Nucleus accumbens (tissue), 56 donors: Measurements from ENCODE around the gene CCDC83.
"Not testable (repeated sequence)": the region's sequence is repeated elsewhere in the genome, so short reads cannot be mapped to it uniquely, and the experiment has no call there.

Source experiments
- DNase-seq, 56 donors: peaks; one replicate each; lab custom pipeline; 2025; lab: John Stamatoyannopoulos, UW

Gene CCDC83

DNA sequence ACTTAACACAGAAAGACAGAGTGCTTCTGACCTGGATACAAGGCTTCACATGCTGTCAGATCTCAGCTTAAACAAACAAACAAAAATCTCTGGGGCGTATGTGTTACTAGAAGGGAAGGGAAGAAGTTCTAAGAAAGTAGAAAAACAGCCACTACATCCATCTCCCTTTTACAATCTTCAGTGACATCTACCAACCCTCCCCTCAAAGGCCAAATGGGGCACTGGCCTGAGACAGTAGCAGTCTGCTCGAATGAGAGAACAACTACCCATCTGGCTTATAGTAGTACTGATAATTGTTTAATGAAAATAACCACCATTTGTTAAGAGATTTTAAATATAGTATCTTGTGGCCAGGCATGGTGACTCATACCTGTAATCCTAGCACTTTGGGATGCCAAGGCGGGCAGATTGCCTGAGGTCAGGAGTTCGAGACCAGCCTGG lies 29.4 kb downstream of the CCDC83 start:
- DNase-seq, result no peak

DNA sequence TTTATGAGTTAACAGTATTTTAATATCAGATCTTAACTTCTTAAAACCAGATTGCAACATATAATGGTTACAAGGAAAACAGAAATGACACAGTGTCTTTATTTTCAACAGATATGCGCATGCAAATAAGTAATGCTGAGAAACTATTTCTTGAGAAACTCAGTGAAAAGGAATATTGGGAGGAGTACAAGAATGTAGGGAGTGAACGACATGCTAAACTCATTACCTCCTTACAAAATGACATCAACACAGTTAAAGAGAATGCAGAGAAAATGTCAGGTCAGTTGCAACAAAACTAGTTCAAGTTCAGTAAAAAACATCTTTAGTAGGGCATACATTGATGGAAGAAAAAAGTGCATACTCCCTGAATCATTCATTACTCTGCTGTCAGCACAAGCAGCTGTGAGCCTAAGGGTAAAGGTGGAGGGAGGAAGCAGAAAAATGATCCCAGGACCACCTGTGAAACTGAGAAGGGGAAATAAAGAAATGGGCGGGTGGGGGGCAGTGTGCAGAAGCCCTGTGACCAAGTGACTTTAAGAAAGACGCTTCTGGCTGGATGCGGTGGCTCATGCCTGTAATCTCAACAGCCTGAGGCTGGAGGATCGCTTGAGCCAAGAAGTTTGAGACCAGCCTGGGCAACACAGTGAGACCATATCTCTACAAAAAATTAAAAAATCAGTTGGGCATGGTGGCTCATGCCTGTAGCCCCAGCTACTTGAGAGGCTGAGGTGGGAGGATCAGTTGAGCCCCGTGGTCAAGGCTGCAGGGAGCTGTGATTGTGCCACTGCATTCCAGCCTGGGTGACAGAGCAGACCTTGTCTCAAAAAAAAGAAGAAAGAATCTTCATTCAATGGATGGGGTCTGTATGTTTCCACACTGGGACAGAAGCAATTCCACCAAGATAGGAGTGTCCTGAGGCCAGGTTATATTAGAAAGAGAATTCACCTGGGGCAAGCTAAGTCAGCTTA lies 31.2 kb downstream of the CCDC83 start:
- DNase-seq, result no peak

DNA sequence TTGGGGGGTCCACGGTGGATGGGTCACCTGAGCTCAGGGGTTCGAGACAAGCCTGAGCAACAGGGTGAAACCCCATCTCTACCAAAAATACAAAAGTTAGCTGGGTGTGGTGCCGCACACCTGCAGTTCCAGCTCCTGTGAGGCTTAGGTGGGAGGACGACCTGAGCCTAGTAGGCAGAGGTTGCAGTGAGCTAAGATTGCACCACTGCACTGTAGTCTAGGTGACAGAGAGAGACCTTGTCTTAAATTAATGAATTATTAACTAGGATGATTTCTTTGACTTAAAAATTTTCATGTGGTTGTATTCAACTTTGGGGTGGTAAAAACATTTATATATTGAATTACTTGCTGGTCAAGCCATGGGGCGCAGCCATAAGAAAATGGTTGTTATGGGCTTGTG lies 33.9 kb downstream of the CCDC83 start:
- DNase-seq, result no peak

DNA sequence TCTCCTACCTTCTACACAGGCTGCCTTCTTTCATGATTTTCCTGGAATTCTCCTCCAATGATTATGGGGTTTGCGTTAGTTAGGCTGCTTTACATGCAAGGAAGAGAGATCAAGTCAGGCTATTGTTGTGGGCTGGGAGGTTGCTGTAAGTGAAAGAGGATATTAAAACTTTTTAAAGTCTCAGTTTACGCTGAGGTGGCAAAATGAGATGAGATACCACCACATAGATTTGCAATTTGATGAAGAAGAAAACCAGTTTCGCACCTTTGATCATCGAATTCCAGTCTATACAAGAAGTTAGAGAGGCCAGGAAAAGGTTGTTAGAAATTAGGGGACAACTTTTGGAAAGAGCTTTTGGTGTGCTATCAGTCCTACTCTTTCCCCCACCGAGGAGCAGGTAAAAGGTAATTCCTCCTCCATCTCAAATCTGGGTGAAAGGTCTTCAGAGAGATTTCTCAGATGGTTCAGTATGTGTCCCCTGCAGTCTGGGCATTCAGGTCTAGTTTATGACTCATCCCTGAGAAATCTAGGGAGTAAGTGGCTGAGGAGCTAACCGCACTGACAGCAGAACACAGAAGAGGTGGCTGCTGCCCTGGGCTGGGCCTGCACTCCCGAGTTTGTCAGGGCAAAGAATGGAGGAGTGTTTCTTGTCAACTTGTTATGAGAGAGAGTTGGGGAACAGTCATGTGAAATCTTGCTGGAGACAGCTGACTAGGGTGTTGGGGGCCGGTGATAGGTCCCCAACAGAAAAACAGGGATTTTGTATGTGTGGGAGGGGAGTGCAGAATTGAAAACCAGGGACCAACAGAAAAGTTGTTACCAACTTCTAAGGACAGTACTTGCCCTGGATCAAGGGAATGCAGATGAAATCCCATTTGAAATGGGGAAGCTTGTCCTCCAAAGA lies 34.7 kb downstream of the CCDC83 start:
- no peak for DNase-seq

DNA sequence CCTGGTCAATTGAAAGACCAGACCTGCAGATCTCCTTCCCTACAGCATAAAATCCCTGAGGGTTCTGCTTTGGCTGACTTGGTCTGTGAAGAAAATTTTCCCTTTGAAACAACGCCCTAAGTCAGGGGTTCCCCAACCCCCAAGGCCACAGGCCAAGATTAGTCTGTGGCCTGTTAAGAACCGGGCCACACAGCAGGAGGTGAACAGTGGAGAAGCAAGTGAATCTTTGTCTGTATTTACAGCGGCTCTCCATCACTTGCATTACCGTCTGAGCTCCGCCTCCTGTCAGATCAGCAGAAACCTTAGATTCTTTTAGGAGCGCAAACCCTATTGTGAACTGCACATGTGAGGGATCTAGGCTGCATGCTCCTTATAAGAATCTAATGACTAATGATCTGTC lies 38.2 kb downstream of the CCDC83 start:
- DNase-seq, result no peak

DNA sequence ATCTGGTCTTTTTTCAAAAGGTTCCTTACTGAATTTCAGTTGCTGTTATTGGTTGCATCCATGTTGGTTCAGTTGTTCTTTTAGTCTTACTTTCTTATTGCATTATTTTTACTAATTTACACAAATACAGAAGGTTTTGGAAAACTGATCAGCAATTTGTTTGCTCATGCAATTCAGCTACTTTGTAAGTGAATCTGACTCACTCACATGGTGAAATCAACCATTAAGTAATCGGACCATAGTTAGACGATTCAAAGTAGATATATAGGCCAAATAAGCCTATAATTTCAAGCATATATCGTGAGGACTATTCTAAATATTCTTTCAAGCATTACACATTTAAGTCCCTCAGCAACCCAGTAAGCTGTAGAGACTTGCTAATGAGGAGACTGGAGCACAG lies 41.7 kb downstream of the CCDC83 start:
- DNase-seq, result no peak

DNA sequence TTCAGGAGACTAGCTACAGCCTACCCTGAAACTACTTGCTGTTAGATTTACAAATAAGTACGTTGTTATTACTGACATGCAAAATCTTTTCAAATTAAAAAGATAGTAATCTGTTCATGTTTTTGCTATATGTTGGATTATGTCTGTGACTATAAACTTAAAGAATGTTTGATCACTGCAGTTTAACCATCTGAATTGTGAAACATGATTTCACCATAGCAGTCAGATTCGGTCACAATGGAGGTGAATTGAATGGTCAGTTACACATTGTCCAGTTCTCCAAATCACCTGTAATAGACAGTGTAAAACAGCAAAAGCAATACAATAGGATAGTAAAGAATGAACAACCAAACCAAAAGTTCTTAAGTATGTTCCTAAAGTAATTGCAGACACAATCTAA lies 43.3 kb downstream of the CCDC83 start:
- DNase-seq, result no peak

DNA sequence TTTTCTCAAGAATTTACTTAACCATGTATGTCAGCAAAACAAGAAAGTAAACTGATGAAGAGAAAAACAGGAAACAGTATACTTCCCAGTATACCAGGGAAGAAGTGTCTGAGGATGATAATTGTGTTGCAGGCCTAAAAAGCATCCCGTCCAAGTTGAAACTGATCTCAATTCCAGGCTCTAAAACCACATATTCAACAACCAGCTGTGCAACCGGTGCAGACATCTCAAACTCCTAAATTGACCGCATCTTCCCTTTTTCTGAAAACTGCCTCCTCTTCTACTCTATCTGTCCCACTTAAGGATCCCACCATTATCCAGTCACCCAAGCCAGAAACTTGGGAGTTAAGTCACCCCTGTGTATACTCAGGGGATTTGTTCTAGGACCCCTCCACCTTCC lies 47.2 kb downstream of the CCDC83 start:
- no peak for DNase-seq

DNA sequence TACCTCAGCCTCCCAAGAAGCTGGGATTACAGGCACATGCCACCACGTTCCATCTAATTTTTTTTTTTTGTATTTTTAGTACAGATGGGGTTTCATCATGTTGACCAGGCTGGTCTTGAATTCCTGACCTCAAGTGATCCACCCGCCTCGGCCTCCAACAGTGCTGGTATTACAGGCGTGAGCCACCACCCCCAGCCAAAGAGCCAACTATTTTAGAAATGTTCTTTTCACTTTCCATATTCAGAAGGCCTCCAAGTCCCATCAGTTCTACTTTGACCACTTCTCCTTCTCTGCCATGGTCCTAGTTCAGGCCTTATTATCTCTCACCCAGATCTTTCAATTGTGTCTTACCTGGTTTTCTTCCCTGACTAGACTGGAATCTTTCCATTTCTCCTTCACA lies 48.2 kb downstream of the CCDC83 start:
- no peak for DNase-seq

DNA sequence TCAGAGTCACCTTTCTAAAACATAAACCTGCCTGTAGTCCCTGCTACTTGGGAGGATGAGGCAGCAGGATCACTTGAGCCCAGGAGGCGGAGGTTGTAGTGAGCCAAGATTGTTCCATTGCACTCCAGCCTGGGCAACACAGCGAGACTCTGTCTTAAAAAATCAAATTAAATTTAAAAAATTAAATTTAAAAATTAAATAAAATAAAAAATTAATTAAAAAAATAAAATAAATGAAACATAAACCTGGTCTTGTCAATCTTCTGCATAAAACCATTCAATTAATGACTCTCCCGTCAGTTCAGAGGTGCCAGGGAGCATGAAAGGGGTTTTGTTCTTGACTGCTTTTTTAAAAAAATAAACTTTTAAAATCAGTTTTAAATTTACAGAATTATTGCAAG lies 48.6 kb downstream of the CCDC83 start:
- DNase-seq, result no peak

DNA sequence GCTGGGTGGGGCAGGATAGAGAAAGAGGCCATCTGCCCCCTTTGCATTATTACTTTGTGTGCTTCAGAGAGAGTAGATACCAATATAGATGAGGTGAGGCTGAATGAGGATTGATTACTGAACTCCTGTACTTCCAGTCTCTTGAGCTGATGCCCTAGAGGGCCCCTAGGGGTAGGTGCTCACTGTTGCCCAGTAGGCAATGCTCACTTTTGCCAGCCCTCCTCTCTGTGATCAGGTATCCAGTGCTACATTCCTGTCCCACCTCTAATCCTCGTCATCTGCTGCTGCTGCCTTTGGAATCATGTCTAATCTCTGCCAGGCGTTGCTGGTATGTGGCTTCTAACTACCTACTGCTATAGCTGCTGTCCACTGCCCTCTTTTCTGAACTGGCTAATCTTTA lies 57.2 kb downstream of the CCDC83 start:
- DNase-seq, result no peak

DNA sequence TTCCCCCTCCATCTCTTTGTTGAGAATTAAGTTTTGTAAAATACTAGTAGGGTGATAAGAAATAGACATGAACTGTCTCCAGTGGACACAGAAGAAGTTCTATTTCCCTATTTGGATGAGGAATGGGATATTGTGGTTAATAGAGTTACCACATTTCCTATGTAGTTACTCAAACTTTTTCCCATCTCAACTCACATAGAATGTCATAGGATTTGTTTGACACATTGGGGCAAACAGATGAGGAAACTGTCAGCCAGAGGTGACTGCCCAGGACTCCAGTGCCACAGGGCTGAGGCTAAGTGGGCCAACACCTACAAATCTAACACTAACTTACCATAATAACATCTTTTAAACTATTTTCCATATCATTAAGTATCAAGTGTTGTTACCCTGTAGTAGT lies 58.3 kb downstream of the CCDC83 start:
- no peak for DNase-seq

DNA sequence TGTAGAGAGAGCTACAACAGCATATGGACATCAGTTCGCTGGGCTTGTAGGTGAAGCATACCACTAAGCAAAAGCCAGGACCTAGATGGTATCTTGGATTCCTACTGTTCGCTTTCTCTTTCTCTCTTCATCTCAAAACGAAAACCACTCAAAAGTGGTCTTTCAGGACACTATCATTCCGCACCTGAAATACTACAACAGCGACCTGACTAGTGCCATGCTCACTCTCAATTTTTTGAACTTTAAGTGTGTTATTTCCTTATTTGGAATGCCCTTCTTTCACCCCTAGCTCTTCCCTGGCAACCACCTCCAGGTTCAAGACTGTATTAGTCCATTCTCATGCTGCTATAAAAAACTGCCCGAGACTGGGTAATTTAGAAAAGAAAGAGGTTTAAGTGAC lies 59.2 kb downstream of the CCDC83 start:
- no peak for DNase-seq

DNA sequence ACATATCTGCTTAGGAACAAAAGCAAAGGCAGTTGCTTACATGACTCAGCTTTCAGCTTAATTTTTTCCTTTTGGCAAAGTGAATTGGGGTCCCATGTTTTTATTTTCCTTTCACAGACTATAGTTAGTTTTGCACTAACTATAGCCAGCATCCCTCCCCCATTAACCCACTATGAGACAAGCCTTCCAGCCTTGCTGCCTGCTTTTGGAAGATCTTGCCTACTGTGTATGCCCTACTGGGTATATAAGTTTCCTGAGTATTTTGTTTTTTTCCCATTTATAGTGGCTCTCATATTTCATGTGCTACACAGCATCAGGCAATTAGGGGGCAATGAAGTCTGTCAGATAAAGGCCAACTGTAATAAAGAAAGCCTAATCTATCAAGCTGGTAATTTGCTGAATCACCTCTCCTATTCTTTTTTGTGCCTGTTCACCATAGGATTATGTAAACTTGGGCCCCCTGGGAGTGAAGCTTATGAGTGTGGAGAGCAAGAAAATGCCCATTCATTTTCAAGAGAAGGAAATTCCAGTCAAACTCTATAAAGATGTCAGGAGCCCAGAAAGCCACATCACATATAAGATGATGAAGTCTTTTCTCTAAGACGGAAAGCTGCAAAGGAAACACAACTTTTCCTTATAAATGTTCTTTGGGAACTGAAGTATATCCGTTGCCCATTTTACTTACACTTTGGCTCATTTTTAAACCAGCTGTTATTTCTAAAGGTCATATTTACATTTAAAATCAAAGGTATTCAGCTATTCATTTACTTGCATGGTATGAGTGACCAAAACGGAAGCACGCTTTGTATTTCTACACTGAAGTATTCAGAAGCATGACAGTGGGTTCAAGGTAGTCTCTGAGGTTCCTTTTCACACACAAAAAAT lies 64.0 kb downstream of the CCDC83 start:
- no peak for DNase-seq

DNA sequence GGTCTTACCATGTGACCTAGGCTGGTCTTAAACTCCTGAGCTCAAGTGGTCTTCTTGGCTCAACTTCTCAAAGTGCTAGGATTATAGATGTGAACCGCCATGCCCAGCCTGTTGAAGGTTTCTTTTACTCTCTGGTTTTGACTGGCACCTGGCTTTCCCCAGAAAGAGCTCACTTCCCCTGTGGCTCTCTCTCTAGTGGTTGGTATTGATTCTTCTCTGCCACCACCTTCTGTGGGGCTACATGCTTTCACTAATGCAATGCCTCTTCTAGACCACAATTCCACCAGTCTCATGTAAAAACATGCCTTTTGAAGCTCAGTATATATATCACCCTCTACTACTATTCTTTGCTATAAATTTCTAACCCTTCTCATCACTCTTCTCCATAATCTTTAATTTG lies 67.2 kb downstream of the CCDC83 start:
- DNase-seq, result no peak

DNA sequence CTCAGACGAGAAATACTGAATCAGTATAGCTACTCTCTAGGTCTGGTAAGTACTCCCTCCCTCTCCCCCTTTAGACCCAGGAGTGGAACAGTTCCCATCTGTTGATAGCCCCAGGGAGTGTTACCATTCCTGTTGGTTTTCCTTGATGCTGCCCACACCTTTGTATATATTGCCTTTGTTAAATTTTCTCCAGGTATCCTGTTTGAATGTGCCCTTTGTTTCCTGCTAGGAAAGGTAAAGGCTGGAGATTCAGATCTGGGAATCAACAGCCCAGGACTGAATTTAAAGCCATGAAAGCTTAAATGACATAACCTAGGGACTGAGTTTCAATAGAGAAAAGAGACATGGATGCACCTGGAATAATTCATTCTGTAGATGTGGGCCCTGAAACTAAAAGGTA lies 68.3 kb downstream of the CCDC83 start:
- no peak for DNase-seq

DNA sequence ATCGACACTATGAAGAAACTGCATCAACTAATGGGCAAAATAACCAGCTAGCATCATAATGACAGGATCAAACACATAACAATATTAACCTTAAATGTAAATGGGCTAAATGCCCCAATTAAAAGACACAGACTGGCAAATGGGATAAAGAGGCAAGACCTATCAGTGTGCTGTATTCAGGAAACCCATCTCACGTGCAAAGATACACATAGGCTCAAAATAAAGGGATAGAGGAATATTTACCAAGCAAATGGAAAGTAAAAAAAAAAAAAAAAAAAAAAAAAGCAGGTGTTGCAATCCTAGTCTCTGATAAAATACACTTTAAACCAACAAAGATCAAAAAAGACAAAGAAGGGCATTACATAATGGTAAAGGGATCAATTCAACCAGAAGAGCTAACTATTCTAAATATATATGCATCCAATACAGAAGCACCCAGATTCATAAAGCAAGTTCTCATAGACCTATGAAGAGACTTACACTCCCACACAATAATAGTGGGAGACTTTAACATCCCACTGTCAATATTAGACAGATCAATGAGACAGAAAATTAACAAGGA lies 71.6 kb downstream of the CCDC83 start:
- not testable (repeated sequence) for DNase-seq

DNA sequence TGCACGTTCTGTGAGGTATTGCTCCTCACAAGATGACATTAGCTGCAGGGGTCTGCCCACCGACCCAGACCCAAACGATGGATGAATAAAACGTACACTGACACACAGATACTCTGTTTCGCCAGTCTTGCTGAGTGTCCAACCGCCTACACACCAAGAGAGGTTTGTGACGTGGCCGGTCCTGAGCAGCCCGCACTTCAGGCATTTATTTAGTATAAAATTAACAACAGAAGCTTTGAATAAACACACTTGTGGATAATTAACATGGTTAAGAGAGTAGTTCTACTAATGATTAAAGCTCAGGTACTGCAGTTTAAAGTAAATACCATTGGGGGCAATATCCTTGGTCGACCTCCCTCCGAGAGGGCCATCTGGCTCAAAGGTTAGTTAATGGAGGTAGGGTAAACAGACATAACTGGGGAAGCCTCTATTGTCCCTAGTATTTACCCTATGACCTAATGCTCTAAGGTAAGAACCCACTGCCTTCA lies 75.7 kb downstream of the CCDC83 start:
- DNase-seq, result no peak

DNA sequence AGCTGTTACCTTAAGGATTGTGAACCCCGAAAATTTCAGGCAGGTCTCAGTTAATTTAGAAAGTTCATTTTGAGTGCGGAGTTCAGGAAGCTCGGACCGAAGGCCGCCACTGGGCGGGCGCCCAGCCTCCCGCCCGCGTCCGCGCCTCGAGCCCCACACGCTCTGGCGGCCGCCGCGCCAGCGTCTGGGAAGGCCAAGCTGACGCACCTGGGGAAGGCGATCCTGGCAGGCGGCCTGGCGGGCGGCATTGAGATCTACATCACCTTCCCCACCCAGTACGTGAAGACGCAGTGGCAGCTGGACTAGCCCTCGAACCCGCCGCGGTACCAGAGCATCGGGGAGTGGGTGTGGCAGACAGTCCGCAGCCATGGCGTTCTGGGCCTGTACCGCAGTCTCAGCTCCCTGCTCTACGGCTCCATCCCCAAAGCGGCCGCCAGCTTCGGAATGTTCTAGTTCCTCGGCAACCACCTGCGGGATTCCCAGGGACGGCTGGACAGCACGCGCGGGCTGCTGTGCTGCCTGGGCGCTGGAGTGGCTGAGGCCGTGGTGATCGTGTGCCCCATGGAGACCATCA lies 79.5 kb downstream of the CCDC83 start:
- DNase-seq, result no peak

DNA sequence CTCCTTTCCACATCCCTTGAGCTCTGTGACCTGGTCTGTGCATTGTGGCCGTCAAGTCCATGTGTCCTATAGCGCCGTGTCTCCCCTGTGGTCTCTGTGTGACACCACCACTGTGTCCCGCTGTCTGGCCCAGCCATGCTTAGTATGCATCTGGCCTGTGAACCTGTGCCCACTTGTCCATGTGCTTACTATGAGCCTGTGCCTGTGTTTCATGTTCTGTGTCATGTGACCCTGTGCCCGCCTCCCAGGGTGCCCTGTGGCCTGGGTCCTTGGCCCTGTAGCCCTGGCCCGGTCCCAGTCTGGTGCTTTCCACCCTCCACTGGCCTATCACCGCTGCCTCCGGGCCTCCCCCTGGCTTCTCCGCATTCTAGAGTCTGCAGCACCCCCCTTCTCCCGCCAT lies 80.6 kb downstream of the CCDC83 start:
- no peak for DNase-seq
